Cerebellar nuclear complex (tissue), 1 donor: Measurements from ENCODE around the gene SPON1.

ENCODE experiments used
- DNase-seq, 2 experiments: peaks; one replicate each; lab custom pipeline; 2025; lab: John Stamatoyannopoulos, UW

Gene SPON1

DNA sequence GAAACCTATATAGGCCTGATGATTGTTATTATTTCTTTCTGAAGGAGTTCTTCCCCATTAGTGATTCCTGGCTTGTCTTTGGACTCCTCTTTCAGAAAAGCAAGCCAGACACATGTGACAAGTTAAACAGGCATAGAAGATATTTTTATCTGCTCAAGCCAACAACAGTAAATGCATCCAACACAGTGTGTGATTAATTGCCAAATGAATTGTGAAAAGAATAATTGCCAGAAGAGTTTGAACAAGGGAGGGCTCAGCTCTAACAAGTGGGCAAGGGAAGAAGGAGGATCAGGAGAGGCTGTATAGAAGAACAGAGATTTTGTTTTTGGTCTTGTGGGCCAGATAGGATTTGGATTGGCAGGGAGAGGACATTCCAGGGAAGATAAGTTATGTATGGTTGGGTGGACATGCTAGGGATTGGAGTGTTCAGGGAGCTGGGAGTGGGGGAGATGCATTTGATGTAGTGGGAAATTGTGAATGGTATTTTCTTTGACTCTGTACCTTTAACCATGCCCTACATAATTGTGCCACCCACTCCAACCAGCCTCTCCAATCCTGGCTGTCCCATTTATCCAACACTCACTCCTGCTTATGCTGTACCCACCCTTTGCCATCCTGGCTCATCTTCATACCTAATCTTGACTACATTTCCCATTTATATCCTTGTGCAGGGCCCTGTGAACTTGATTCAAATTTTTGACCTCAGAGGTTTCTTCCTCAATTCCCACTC, 223.7 kb downstream of the SPON1 start:
- DNase-seq = no peak

DNA sequence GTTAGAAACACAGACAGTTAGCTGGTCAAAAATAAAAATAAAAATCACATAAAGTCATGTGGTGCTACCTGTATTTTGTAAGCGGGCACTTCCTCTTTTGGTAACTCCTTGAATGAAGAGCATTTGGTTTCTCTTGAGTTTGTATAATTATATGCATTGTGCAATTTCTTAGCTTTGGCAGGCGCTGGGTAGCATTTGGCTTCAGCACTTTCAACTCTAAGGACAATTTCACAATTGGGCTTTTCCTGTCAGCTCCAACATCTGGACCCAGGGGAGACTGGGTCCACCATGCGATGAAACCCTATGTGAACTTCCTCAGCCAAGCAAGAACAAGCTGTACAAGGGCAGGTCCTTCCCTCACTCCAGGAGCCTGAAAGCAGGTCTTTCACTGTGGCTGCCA, 227.4 kb downstream of the SPON1 start:
- no peak for DNase-seq

DNA sequence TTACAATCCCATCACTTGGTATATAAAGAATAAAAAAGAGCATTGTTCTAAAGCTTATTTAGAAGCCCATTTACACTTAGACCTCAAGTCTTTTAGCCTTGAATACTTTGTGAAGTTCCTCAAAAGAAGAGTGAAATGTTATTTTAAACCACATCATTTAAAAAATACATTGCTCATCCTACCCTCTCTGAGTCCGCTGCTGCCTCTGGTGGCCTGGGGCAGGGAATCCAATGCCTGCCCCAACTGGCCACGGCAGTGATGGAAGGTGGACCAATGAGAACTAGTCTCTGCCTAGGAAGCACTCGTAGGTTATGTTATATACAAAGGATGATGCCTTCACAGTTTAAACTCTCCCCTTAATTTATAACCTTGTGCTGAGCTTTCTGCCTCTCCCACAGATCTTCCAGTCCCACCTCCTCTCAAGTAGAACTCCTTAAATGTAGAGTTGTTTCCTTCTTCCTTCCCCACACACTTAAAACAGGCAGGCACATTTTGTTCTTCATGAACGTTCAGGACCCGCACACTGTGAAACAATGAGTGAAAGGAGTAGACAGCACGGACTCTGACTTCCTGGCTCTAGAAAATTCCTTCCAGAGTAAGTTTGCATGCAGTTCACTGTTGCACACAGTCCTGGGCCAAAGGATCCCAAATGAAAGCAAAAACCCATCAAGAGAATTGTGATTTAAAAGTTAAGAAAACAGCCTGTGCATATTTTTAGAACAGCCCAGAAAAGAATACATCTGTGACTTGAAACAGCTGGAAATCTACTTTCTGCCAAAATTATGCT, 228.7 kb downstream of the SPON1 start:
- no peak for DNase-seq

DNA sequence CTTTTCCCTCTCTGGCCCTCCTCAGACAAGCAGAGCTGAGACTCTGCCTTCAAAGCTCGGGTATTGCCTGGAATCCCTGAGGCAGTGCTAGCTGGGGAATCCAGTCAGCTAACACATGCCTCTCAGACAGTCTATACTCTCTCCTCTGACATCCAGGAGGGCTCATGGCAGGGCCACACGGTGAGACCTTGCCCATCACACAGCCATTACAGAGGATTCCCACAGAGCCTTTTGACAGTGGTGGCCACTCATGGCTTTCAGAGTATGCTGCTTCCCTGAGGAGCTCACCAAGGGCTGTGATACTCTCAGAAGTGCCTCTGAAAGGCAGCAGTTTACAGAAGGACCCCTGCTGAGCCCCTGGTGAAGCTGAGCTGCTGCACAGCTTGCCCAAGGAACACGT, 231.1 kb downstream of the SPON1 start:
- no peak for DNase-seq

DNA sequence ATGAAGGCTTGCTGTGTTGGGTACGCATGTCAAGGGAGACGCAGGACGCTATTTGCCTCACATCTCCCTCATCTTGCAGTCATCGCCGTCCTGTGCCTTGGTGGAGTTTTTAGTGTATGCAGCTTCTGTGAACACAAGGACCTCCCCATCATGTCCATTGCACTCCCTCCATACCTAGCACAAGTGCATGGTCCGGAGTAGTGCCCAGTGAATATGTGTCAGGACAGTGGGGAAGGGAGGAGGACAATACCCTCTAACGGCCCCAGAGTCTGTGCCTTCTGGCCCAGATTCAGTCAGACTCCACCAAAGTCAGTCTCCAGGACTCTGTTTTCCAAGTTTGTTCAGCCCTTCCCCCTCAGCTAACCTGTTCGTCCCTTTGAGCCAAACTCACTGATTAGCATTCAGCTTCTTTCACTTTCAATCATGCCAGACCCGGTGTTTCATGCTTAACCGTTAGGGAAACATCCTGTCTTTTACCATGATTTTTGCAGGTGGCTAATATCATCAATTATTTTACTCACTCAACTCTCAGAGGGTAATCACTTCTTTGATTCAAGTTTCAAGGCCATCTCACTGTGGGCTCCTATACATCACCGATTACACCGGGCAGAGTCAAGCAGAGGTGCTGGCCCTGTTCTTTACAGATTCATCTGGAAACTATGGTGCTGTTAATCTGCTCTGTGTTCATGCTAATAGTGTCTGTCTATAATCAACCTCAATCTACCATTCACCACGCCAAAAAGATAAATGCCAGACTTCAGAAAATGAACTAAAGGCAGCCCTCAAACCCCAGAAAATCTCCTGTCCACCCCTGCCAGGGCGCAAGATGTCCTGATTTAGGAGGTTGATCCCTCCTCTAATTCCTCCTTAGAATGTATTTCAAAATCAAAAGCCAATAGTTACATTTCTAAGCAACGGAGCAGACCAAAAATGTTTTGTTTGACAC, 240.0 kb downstream of the SPON1 start:
- no peak for DNase-seq

DNA sequence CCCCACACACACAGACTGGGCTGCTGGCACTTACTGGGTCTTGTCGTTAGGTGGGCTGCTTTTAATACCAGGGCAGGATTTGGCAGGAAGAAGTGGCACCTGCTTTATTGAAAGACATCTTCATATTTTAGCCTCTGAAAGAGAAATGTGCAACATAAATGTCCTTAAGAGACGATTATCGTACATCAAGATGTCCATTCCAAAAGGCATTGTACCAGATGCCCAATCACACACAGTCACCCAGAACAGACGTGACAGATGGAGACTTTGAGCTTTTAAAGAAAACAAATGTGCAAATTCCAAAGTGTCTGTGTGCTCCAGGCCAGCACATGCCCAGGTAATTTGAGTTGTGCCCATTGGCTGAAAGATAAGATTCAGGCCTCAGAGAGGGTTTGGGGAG, 240.8 kb downstream of the SPON1 start:
- DNase-seq = peak in 1 of 2 experiments; percentile 61

GRCh38 chr11:14212986-14213385, 250.5 kb downstream of the SPON1 start:
- no peak for DNase-seq

GRCh38 chr11:14218728-14219127, 256.2 kb downstream of the SPON1 start:
- DNase-seq = no peak

DNA sequence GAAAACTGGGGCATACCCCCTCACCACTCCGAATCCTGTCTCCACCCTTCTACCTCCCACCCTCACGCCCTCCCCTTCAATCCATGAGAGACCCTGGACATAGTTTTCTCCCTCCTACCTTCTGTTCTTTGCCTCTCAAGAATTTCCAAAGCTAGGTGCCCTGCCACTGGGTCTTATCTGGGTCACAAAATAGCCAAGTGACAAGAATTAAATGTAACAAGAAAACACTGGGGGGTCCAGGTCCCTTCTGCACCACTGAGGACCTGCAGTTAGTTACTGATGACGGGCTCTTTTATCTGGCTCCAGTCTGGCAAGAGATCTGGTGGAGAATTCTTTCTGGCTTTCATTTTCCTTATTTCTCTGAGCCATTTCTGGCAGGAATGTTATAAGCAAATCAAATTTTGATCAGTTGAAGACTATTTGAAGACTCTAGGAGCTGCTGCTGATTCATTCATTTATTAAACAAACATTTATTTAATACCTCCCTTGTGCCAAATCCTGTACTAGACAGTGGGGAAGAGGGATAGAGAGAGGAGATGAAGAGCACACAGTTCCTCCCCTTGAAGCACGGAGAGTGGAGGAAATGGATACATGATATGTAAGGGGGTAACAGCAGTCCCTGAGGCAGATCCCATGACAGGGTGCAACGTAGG, 261.2 kb downstream of the SPON1 start:
- no peak for DNase-seq

GRCh38 chr11:14224395-14224794, 261.9 kb downstream of the SPON1 start:
- DNase-seq = no peak

- no peak for DNase-seq
These were observed 263.1 kb downstream of the SPON1 start for GRCh38 chr11:14225666-14226065.

- no peak for DNase-seq
These were observed 265.8 kb downstream of the SPON1 start for GRCh38 chr11:14228356-14228755.

- DNase-seq = no peak
These were observed 266.9 kb downstream of the SPON1 start for GRCh38 chr11:14229472-14229871.

DNA sequence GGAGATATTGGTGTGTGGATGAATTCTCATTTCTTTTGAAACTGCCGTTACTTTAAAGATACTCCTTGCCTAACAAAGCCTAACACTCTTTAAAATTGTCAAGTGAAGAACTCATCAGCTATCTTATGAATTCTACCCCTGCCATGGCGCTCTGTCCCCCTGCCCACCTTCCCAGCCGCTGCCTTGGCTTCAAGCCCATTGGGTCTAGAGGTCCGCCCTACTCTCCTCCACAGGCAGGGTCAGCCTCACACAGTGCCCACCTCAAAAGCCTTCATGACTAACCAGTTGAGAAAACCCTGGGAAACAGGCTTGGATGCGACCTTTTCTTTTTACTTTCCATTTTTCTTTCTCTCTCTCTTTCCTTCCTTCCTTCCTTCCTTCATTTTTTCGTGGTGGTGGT, 267.9 kb downstream of the SPON1 start:
- DNase-seq = no peak

DNA sequence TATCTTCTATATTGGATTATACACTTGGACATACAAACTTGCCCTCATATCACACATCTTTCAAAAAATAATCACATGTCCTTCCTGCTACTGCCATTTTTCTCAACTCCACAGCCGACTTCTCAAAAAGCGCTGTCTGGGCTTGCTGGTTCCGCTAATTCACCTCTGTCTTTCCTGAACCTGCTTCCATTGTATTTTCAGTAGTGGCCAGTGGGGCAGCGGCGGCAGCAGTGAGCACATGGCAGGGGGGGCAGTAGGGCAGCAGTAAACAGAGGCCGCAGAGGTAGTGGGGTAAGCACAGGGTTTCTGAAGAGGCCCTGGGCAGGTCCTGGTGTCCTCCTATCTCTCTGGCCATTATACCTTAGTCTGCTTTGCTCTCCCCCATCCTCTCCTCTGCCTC, 270.1 kb downstream of the SPON1 start:
- DNase-seq = no peak

- DNase-seq = no peak
These were observed 271.9 kb downstream of the SPON1 start for GRCh38 chr11:14234446-14234845.

- no peak for DNase-seq
These were observed 273.2 kb downstream of the SPON1 start for GRCh38 chr11:14235701-14236100.

DNA sequence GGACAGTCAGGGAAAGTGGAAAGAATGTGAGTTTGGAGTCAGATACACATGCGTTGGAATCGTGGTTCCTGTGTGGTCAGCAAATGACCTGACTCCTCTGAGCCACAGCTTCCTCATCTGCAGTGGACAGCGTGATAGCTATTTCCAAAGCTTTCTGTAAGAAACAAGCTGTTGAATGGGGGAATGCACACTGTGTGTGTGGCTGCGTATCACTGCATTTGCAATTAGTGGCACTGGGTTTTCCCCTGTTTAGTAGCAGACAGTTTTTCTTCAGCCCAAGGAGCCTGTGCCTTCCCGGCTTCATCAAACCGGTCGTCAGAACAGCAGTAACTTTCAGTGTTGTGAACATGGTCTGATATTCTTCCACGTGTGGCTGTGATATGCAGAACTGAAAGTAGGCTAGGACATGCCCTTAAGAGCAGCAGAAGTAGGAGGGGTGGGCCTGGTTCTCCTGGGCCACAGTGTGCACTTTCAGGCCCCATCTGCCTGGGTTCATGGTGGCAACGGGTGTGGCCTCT, 275.0 kb downstream of the SPON1 start:
- no peak for DNase-seq

GRCh38 chr11:14240221-14240620, 277.7 kb downstream of the SPON1 start:
- no peak for DNase-seq

DNA sequence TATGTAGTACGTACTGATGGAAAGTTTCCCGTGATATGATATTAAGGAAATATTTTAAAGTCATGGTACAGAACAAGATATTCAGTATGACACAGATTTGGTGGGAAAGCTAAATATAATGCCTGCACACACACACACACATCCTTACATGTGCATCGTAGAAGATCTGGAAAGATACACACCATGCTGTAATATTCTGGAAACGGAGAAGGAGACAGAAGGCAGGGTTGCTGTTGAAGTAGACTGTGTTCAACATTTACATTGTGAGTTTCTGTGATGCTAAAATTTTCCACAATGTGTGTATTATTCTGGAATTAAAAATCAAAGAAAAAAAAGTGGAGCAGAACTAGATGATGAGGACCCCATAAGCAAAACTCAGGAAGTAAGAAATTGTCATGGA, 278.4 kb downstream of the SPON1 start:
- no peak for DNase-seq

DNA sequence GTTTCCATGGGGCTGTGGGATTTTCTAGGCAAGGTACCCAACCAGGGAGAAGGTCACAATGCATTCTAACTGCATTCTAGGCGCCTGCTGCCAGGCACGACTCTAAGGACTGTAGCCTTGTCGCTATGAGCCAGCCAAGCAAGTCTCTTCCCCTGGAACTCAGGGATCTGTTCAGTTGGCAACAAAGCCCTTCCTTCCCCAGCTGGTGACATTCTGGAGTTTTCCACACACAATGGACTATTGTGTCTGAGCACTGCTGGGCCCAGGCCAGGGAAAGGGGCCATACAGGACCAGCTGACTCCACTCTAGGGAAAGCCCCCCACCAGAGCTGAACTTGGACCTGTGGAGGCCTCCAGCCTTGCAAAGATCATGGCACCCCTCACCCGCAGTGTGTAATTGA, 279.7 kb downstream of the SPON1 start:
- DNase-seq = no peak

- no peak for DNase-seq
These were observed 280.2 kb downstream of the SPON1 start for GRCh38 chr11:14242733-14243132.
